ENCODE results near the gene AGPAT4. TPM values are rescaled to one million over a fixed set of nuclear protein-coding genes. Genes with fewer than 3 reads are reported as not detected.

AGPAT4 gene
- total RNA-seq, 2 experiments from 2014 or later = 0.95 to 1.3 TPM

DNA sequence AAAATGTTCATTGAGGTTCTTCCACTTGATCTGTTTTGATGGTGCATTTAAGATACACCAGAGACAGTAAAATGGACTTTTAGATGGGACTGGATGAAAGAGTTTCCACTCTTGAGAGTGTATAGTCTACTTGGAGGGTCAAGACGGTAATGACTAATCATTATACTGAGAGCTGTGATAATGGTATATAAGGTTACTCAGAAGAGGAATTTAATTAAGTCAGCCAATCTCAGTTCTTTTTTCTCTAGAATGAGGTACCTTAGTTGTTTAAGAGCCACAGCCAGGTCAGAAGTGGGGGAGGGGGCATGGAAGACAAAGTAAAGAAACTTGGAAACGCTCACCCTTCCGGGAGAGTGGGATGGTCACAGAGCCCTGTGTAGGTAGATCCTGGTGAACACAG, 158.4 kb downstream of the AGPAT4 start:
- no peaks in the 10 kb centered on the region for H3K79me2 ChIP-seq (ENCODE audit: insufficient read depth, low read depth, low read length)
- H3K4me2 ChIP-seq (ENCODE audit: low read length) = no peak overlapping the region
- H3K4me1 ChIP-seq (ENCODE audit: insufficient read depth, low read length, poor library complexity, severe bottlenecking) = no peaks in the 10 kb centered on the region
- DNase-seq (ENCODE audit: low spot score) = no peak
- H3K9me2 ChIP-seq (ENCODE audit: insufficient read depth, low read length) = no peaks in the 10 kb centered on the region
- TF ChIP-seq, protein P1, sequence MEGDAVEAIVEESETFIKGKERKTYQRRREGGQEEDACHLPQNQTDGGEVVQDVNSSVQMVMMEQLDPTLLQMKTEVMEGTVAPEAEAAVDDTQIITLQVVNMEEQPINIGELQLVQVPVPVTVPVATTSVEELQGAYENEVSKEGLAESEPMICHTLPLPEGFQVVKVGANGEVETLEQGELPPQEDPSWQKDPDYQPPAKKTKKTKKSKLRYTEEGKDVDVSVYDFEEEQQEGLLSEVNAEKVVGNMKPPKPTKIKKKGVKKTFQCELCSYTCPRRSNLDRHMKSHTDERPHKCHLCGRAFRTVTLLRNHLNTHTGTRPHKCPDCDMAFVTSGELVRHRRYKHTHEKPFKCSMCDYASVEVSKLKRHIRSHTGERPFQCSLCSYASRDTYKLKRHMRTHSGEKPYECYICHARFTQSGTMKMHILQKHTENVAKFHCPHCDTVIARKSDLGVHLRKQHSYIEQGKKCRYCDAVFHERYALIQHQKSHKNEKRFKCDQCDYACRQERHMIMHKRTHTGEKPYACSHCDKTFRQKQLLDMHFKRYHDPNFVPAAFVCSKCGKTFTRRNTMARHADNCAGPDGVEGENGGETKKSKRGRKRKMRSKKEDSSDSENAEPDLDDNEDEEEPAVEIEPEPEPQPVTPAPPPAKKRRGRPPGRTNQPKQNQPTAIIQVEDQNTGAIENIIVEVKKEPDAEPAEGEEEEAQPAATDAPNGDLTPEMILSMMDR (conservative IDR thresholded peaks at IDR 0.05; ENCODE audit: low read length) = no peak
- TF ChIP-seq EZH2phosphoT487 (IDR thresholded peaks at IDR 0.05; ENCODE audit: borderline replicate concordance, low read depth, low read length) = no peak
- ChIA-PET CTCF (ENCODE audit: unreplicated experiment) (no interaction called here), POLR2A (interaction anchor here (1.1 kb wide), 1 partner anchor 18 kb away, joined by 3 read pairs; no protein-coding TSS in a partner anchor)
- peaks cover 74% of the 10 kb centered on the region for H3K36me3 ChIP-seq (ENCODE audit: insufficient read depth, low read length)
- intact Hi-C loops (cut with micrococcal nuclease; ENCODE audit: unreplicated experiment) = no loop called here
- H3K4me3 ChIP-seq (ENCODE audit: low read depth, low read length, poor library complexity, severe bottlenecking) = no peak overlapping the region
- no peaks in the 10 kb centered on the region for H4K20me1 ChIP-seq (ENCODE audit: insufficient read depth, low read length)
- no peak overlapping the region for H2AFZ ChIP-seq (ENCODE audit: low read length)
- H3K9me3 ChIP-seq (ENCODE audit: low read length) = no peaks in the 10 kb centered on the region
- BruUV-seq (replicated peaks) = no TSS peak
- no peak overlapping the region for H3K27ac ChIP-seq (ENCODE audit: low read depth, low read length, poor library complexity, severe bottlenecking)

- ChIA-PET CTCF (ENCODE audit: unreplicated experiment) (no interaction called here), POLR2A (interaction anchor here (1.1 kb wide), 1 partner anchor 16 kb away, joined by 3 read pairs; no protein-coding TSS in a partner anchor)
- Histone ChIP-seq H3K9me2 (ENCODE audit: insufficient read depth, low read length) (no peaks in the 10 kb centered on the region), H4K20me1 (ENCODE audit: insufficient read depth, low read length) (no peaks in the 10 kb centered on the region), H3K4me1 (ENCODE audit: insufficient read depth, low read length, poor library complexity, severe bottlenecking) (no peaks in the 10 kb centered on the region), H3K4me3 (ENCODE audit: low read depth, low read length, poor library complexity, severe bottlenecking) (no peak overlapping the region), H2AFZ (ENCODE audit: low read length) (no peak overlapping the region), H3K27ac (ENCODE audit: low read depth, low read length, poor library complexity, severe bottlenecking) (no peak overlapping the region), H3K79me2 (ENCODE audit: insufficient read depth, low read depth, low read length) (no peaks in the 10 kb centered on the region), H3K4me2 (ENCODE audit: low read length) (no peak overlapping the region), H3K36me3 (ENCODE audit: insufficient read depth, low read length) (peaks cover 84% of the 10 kb centered on the region), H3K9me3 (ENCODE audit: low read length) (no peaks in the 10 kb centered on the region)
- intact Hi-C loops (cut with micrococcal nuclease; ENCODE audit: unreplicated experiment) = no loop called here
- DNase-seq (ENCODE audit: low spot score) = no peak
- no TSS peak for BruUV-seq (replicated peaks)
- TF ChIP-seq, protein P1 (conservative IDR thresholded peaks at IDR 0.05; ENCODE audit: low read length) = no peak
- TF ChIP-seq EZH2phosphoT487 (IDR thresholded peaks at IDR 0.05; ENCODE audit: borderline replicate concordance, low read depth, low read length) = no peak
Measured at GRCh38 chr6:161111261-161111660, 162.6 kb downstream of the AGPAT4 start.

DNA sequence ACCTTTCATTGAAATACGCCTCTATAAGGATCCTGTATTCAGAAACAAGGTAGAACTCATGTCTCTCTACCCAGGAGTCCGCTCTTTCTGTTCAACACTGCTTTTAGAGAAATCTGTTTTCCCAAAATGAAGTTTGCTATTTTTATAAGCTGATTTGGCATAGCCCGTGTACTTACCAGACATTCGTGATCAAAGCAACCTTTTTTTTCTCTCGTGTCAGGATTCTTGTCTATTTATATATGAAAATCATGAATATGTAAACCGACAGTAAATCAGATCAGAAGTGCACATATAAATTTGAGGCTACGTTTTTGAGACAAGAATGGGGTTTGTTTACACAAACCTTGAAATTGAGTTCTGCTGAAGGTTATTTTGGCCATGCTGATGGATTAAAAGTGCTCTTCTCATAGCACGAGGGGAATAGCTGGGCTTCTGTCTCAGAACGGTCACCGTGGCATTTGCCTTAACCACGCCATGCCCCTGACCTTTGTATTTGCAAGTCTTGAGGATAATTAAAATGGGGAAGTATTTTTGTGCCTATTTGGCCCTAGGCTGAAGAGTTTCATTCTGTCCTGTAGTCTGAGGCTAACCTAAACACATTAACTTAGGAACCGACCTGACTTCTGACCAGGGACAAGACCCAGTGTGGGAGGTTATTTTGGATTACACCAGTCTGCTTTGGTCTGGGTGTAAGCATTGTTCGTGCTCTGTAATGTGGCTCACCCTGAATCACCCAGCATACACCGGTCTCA, 163.7 kb downstream of the AGPAT4 start:
- H3K79me2 ChIP-seq (ENCODE audit: insufficient read depth, low read depth, low read length) = no peaks in the 10 kb centered on the region
- DNase-seq (ENCODE audit: low spot score) = no peak
- H3K4me2 ChIP-seq (ENCODE audit: low read length) = no peak overlapping the region
- no peaks in the 10 kb centered on the region for H3K9me2 ChIP-seq (ENCODE audit: insufficient read depth, low read length)
- H3K36me3 ChIP-seq (ENCODE audit: insufficient read depth, low read length) = peaks cover 86% of the 10 kb centered on the region
- no TSS peak for BruUV-seq (replicated peaks)
- TF ChIP-seq EZH2phosphoT487 (IDR thresholded peaks at IDR 0.05; ENCODE audit: borderline replicate concordance, low read depth, low read length) = no peak
- TF ChIP-seq, protein P1 (conservative IDR thresholded peaks at IDR 0.05; ENCODE audit: low read length) = no peak
- no peaks in the 10 kb centered on the region for H4K20me1 ChIP-seq (ENCODE audit: insufficient read depth, low read length)
- H2AFZ ChIP-seq (ENCODE audit: low read length) = no peak overlapping the region
- no peak overlapping the region for H3K4me3 ChIP-seq (ENCODE audit: low read depth, low read length, poor library complexity, severe bottlenecking)
- ChIA-PET CTCF (ENCODE audit: unreplicated experiment) (no interaction called here), POLR2A (no interaction called here)
- no peak overlapping the region for H3K27ac ChIP-seq (ENCODE audit: low read depth, low read length, poor library complexity, severe bottlenecking)
- H3K9me3 ChIP-seq (ENCODE audit: low read length) = no peaks in the 10 kb centered on the region
- H3K4me1 ChIP-seq (ENCODE audit: insufficient read depth, low read length, poor library complexity, severe bottlenecking) = no peaks in the 10 kb centered on the region
- intact Hi-C loops (cut with micrococcal nuclease; ENCODE audit: unreplicated experiment) = no loop called here
